ENCODE measurements around the gene PLAAT1.

PLAAT1 gene

GRCh38 chr3:193317682-193318300 lies 76.8 kb downstream of the PLAAT1 start:
- no peak for DNase-seq
- in situ Hi-C loops (cut with HindIII; ENCODE audit: low pct_ligation_motif_present, low pct_unique_long_range_greater_than_20kb, low sequenced_read_pairs): no loop called here
